ENCODE measurements around the gene NOXRED1.

DNA sequence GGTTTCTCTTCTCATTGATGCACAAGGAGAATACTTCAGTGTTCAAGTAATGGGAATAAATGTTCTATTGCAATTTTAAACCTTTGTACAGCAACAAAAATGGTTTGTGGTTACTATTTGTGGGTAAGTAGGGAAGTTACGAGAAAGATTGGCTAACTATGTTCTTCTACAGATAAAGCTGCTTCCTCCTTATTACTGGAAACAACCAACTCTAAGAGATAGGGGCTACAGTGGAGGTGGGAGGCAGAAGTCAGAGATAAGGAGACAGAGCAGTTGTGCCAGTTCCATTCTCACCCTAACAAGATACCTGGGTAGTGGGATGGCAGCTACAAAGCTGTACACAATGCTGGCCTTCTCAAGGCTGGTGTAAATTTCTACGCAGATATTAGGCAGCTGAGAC, 16.2 kb downstream of the NOXRED1 start:
- TF ChIP-seq, protein P1, sequence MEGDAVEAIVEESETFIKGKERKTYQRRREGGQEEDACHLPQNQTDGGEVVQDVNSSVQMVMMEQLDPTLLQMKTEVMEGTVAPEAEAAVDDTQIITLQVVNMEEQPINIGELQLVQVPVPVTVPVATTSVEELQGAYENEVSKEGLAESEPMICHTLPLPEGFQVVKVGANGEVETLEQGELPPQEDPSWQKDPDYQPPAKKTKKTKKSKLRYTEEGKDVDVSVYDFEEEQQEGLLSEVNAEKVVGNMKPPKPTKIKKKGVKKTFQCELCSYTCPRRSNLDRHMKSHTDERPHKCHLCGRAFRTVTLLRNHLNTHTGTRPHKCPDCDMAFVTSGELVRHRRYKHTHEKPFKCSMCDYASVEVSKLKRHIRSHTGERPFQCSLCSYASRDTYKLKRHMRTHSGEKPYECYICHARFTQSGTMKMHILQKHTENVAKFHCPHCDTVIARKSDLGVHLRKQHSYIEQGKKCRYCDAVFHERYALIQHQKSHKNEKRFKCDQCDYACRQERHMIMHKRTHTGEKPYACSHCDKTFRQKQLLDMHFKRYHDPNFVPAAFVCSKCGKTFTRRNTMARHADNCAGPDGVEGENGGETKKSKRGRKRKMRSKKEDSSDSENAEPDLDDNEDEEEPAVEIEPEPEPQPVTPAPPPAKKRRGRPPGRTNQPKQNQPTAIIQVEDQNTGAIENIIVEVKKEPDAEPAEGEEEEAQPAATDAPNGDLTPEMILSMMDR (IDR thresholded peaks at IDR 0.05), result no peak
- TF ChIP-seq POLR2A (IDR thresholded peaks at IDR 0.05), result no peak
- no peak for TF ChIP-seq POLR2AphosphoS5 (IDR thresholded peaks at IDR 0.05)

All from breast epithelium (tissue), 3 donors.